SK-N-SH (cell line): ENCODE results near the gene FAM107B.

ENCODE experiments used
- EZH2phosphoT487 ChIP-seq: fragments of 200-600 bp; sonication (generic); IDR thresholded peaks from 2 replicates; pipeline ENCODE4 v1.6.1; 2017; ENCODE audit warnings: low read depth, mixed run types, mild to moderate bottlenecking, antibody characterized with exemption, moderate library complexity, borderline replicate concordance
- NRF1 ChIP-seq: IDR thresholded peaks from 2 replicates; pipeline ENCODE4 v1.6.1; 2012; ENCODE audit warnings: low read depth, mild to moderate bottlenecking, low read length
- RCOR1 ChIP-seq: fragments of 150-350 bp; IDR thresholded peaks from 2 replicates; pipeline ENCODE4 v1.6.1; 2017; ENCODE audit warnings: antibody characterized with exemption, low read length
- SIN3A ChIP-seq: IDR thresholded peaks from 2 replicates; pipeline ENCODE4 v1.6.1; 2012; ENCODE audit warnings: low read depth, mild to moderate bottlenecking, low read length, moderate library complexity, borderline replicate concordance
- TEAD4 ChIP-seq: IDR thresholded peaks from 2 replicates; pipeline ENCODE4 v1.4.0; 2012; ENCODE audit warnings: mild to moderate bottlenecking, borderline replicate concordance; ENCODE audit not compliant: insufficient read depth
- YY1 ChIP-seq: IDR thresholded peaks from 2 replicates; pipeline ENCODE4 v1.4.0; 2012; ENCODE audit warnings: low read depth, mild to moderate bottlenecking
- TF ChIP-seq, protein P1 (sequence below): fragments of 200-600 bp; sonication (generic); IDR thresholded peaks from 2 replicates; pipeline ENCODE4 v1.6.1; 2017; ENCODE audit warnings: antibody characterized with exemption, mild to moderate bottlenecking, moderate library complexity
- TF ChIP-seq, protein P2 (sequence below): IDR thresholded peaks from 2 replicates; pipeline ENCODE4 v1.6.1; 2012; ENCODE audit warnings: mild to moderate bottlenecking, low read depth, low read length, moderate library complexity
- TF ChIP-seq, protein P3 (sequence below): IDR thresholded peaks from 2 replicates; pipeline ENCODE4 v1.4.0; 2012; ENCODE audit warnings: low read depth
- TF ChIP-seq, protein P4 (sequence below): IDR thresholded peaks from 2 replicates; pipeline ENCODE4 v1.4.0; 2012; ENCODE audit warnings: low read depth, borderline replicate concordance

DNA sequence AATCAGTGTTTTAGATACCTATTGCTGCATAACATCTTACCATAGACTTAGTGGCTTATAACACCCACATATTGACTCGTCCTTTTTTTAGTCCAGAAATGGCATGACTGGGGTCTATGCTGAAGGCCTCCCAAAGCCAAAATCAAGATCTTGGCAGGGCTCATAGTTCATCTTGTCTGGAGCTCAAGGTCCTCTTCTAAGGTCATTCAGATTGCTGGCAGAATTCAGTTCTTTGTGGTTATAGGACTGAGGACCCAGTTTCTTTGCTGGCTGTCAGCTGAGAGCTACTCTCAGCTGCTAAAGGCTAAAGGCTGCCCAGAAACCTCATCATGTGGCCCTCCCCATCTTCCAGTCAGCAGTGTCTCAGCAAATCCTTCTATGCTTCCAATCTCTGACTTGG, 165.5 kb downstream of the FAM107B start:
- TF ChIP-seq, protein P1, sequence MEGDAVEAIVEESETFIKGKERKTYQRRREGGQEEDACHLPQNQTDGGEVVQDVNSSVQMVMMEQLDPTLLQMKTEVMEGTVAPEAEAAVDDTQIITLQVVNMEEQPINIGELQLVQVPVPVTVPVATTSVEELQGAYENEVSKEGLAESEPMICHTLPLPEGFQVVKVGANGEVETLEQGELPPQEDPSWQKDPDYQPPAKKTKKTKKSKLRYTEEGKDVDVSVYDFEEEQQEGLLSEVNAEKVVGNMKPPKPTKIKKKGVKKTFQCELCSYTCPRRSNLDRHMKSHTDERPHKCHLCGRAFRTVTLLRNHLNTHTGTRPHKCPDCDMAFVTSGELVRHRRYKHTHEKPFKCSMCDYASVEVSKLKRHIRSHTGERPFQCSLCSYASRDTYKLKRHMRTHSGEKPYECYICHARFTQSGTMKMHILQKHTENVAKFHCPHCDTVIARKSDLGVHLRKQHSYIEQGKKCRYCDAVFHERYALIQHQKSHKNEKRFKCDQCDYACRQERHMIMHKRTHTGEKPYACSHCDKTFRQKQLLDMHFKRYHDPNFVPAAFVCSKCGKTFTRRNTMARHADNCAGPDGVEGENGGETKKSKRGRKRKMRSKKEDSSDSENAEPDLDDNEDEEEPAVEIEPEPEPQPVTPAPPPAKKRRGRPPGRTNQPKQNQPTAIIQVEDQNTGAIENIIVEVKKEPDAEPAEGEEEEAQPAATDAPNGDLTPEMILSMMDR: no peak
- TF ChIP-seq SIN3A: no peak
- no peak for TF ChIP-seq EZH2phosphoT487
- TF ChIP-seq, protein P2, sequence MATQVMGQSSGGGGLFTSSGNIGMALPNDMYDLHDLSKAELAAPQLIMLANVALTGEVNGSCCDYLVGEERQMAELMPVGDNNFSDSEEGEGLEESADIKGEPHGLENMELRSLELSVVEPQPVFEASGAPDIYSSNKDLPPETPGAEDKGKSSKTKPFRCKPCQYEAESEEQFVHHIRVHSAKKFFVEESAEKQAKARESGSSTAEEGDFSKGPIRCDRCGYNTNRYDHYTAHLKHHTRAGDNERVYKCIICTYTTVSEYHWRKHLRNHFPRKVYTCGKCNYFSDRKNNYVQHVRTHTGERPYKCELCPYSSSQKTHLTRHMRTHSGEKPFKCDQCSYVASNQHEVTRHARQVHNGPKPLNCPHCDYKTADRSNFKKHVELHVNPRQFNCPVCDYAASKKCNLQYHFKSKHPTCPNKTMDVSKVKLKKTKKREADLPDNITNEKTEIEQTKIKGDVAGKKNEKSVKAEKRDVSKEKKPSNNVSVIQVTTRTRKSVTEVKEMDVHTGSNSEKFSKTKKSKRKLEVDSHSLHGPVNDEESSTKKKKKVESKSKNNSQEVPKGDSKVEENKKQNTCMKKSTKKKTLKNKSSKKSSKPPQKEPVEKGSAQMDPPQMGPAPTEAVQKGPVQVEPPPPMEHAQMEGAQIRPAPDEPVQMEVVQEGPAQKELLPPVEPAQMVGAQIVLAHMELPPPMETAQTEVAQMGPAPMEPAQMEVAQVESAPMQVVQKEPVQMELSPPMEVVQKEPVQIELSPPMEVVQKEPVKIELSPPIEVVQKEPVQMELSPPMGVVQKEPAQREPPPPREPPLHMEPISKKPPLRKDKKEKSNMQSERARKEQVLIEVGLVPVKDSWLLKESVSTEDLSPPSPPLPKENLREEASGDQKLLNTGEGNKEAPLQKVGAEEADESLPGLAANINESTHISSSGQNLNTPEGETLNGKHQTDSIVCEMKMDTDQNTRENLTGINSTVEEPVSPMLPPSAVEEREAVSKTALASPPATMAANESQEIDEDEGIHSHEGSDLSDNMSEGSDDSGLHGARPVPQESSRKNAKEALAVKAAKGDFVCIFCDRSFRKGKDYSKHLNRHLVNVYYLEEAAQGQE: no peak
- no peak for TF ChIP-seq NRF1
- TF ChIP-seq, protein P3, sequence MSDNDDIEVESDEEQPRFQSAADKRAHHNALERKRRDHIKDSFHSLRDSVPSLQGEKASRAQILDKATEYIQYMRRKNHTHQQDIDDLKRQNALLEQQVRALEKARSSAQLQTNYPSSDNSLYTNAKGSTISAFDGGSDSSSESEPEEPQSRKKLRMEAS: no peak
- TF ChIP-seq TEAD4: no peak
- no peak for TF ChIP-seq RCOR1
- TF ChIP-seq YY1: no peak
- TF ChIP-seq, protein P4, sequence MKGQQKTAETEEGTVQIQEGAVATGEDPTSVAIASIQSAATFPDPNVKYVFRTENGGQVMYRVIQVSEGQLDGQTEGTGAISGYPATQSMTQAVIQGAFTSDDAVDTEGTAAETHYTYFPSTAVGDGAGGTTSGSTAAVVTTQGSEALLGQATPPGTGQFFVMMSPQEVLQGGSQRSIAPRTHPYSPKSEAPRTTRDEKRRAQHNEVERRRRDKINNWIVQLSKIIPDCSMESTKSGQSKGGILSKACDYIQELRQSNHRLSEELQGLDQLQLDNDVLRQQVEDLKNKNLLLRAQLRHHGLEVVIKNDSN: no peak
